OCI-LY3 (cell line): ENCODE measurements around the gene GRAMD1B.

Experiments used
- CTCF ChIP-seq: fragments of 200-600, 300-600 bp; sonication (generic); IDR thresholded peaks from 2 replicates; pipeline ENCODE4 v1.5.1; 2014; ENCODE audit warnings: antibody characterized with exemption, low read length, low read depth
- EZH2phosphoT487 ChIP-seq: fragments of 200-600 bp; shearing (Covaris generic); IDR thresholded peaks from 2 replicates; pipeline ENCODE4 v1.6.1; 2018; ENCODE audit warnings: antibody characterized with exemption, mixed run types, low read depth

- TF ChIP-seq CTCF (no peak), EZH2phosphoT487 (no peak)
Measured at GRCh38 chr11:123516238-123516637, 86.2 kb downstream of the GRAMD1B start.
